Panc1 (cell line): ENCODE data around the gene INPP5A. TPM values are rescaled to one million over a fixed set of nuclear protein-coding genes. Genes with fewer than 3 reads are reported as not detected.

ENCODE experiments used
- ATAC-seq: fragments of 200-7000 bp; cut with Tn5 transposase; 2 replicates; pipeline ENCODE4 v1.9.1; 2020; ENCODE audit warnings: mild to moderate bottlenecking, moderate library complexity
- BruUV-seq: library from RNA; stranded (reverse); fragments of 400-500 nt; replicated peaks from 2 replicates; lab custom pipeline; 2021; lab: Mats Ljungman, UMichigan
- CTCF ChIA-PET: fragments of 300-600 bp; sonication (Branson Sonifier 250); formaldehyde crosslinking; loops from one replicate; lab custom pipeline; 2022; ENCODE audit warnings: antibody characterized with exemption; lab: Charles Lee
- POLR2A ChIA-PET: fragments of 300-600 bp; sonication (Branson Sonifier 250); formaldehyde crosslinking; loops from one replicate; lab custom pipeline; 2022; ENCODE audit warnings: antibody characterized with exemption; lab: Charles Lee
- DNase-seq: peaks from one replicate; pipeline ENCODE4 v3.0.0-alpha.2; 2010; ENCODE audit warnings: low read depth, low spot score
- H3K27ac ChIP-seq: 2 replicates; pipeline ENCODE4 v1.5.1; 2011; ENCODE audit warnings: mild to moderate bottlenecking, low read length, inconsistent platforms
- H3K27me3 ChIP-seq: fragments of 200-500 bp; sonication (Bioruptor generic); 2 replicates; pipeline ENCODE4 v1.6.0; 2014; ENCODE audit warnings: low read length, inconsistent platforms; ENCODE audit not compliant: control insufficient read depth, insufficient read depth
- H3K36me3 ChIP-seq: fragments of 200-500 bp; sonication (Bioruptor generic); 2 replicates; pipeline ENCODE4 v1.5.1; 2014; ENCODE audit warnings: inconsistent platforms, mild to moderate bottlenecking, low read length, moderate library complexity; ENCODE audit not compliant: control insufficient read depth, insufficient read depth
- H3K4me1 ChIP-seq: 2 replicates; pipeline ENCODE4 v1.5.1; 2011; ENCODE audit warnings: inconsistent platforms, mild to moderate bottlenecking, low read length, moderate library complexity; ENCODE audit not compliant: control insufficient read depth, insufficient read depth
- H3K4me3 ChIP-seq, 2 experiments: 2 replicates each; pipeline ENCODE4 v1.5.1; 2011 to 2012; ENCODE audit warnings: low read depth in 2 of 2, low read length in 2 of 2, mild to moderate bottlenecking in 2 of 2, inconsistent platforms in 1 of 2, moderate library complexity in 1 of 2
- H3K9me3 ChIP-seq: fragments of 200-500 bp; sonication (Bioruptor generic); 2 replicates; pipeline ENCODE4 v1.5.1; 2014; ENCODE audit warnings: low read depth, mild to moderate bottlenecking, inconsistent platforms, low read length, moderate library complexity; ENCODE audit not compliant: control insufficient read depth, insufficient read depth
- CTCF ChIP-seq: fragments of 450-650 bp; IDR thresholded peaks from 2 replicates; pipeline ENCODE4 v1.5.1; 2017; ENCODE audit warnings: mild to moderate bottlenecking
- POLR2AphosphoS5 ChIP-seq: IDR thresholded peaks from 2 replicates; pipeline ENCODE4 v1.6.1; 2012; ENCODE audit warnings: mild to moderate bottlenecking, low read depth, low read length, moderate library complexity
- REST ChIP-seq, 2 experiments: IDR thresholded peaks; 2 replicates each; pipeline ENCODE4 v1.6.1; 2011 to 2012; ENCODE audit warnings: low read depth in 2 of 2, control low read depth in 1 of 2, low read length in 1 of 2, mild to moderate bottlenecking in 1 of 2, moderate library complexity in 1 of 2; ENCODE audit not compliant: insufficient read depth in 1 of 2
- SIN3A ChIP-seq: IDR thresholded peaks from 2 replicates; pipeline ENCODE4 v1.6.1; 2012; ENCODE audit warnings: low read depth, mild to moderate bottlenecking, low read length, moderate library complexity, borderline replicate concordance; ENCODE audit not compliant: insufficient read depth
- TCF7L2 ChIP-seq: IDR thresholded peaks from 2 replicates; pipeline ENCODE4 v1.6.1; 2011; ENCODE audit warnings: mild to moderate bottlenecking, low read depth, low read length, inconsistent platforms
- in situ Hi-C: cut with HindIII; loops from 2 replicates; pipeline ENCODE4 v1.10.0; 2016; ENCODE audit warnings: low sequenced_read_pairs, low pct_unique_long_range_greater_than_20kb
- intact Hi-C: fragments of 100-400 bp; cut with micrococcal nuclease; formaldehyde crosslinking; loops from one replicate; pipeline ENCODE4 v1.10.0; 2022; ENCODE audit not compliant: unreplicated experiment
- total RNA-seq: library from RNA; stranded (reverse); gene quantifications from one replicate; pipeline ENCODE4 v1.2.1, GENCODE V29; 2021; ENCODE audit not compliant: unreplicated experiment

Gene INPP5A
- total RNA-seq, 1 experiment from 2014 or later: 60.0 TPM

GRCh38 chr10:132643709-132644526 lies 106.3 kb downstream of the INPP5A start:
- no peaks in the 10 kb centered on the region for H3K36me3 ChIP-seq
- H3K4me1 ChIP-seq: no peaks in the 10 kb centered on the region
- TF ChIP-seq SIN3A (no peak), TCF7L2 (no peak), POLR2AphosphoS5 (no peak), CTCF (no peak), REST (IDR thresholded peaks at IDR 0.05; ENCODE audit: insufficient read depth in 1 of 2, low read depth in 2 of 2, low read length in 1 of 2) (no peak)
- intact Hi-C loops (no loop called here), in situ Hi-C loops (no loop called here)
- H3K9me3 ChIP-seq: no peaks in the 10 kb centered on the region
- ChIA-PET POLR2A (no interaction called here), CTCF (interaction anchor here (0.5 kb wide), 1 partner anchor 8 kb away, joined by 4 read pairs; no protein-coding TSS in a partner anchor)
- BruUV-seq: no TSS peak
- H3K4me3 ChIP-seq: no peak overlapping the region
- H3K27ac ChIP-seq: no peak overlapping the region
- ATAC-seq (peak; percentile 58; the same call in 1 of the 2 replicates), DNase-seq (no peak)
- no peaks in the 10 kb centered on the region for H3K27me3 ChIP-seq

- TF ChIP-seq POLR2AphosphoS5: no peak
- TF ChIP-seq CTCF: no peak
- no peak for TF ChIP-seq REST (IDR thresholded peaks at IDR 0.05; ENCODE audit: insufficient read depth in 1 of 2, low read depth in 2 of 2, low read length in 1 of 2)
- TF ChIP-seq SIN3A: no peak
- TF ChIP-seq TCF7L2: no peak
- ChIA-PET CTCF (no interaction called here), POLR2A (no interaction called here)
- Histone ChIP-seq H3K36me3 (no peaks in the 10 kb centered on the region), H3K27me3 (no peaks in the 10 kb centered on the region), H3K9me3 (no peaks in the 10 kb centered on the region), H3K4me1 (no peaks in the 10 kb centered on the region), H3K4me3 (no peak overlapping the region), H3K27ac (no peak overlapping the region)
- in situ Hi-C loops (no loop called here), intact Hi-C loops (no loop called here)
- ATAC-seq (peak; percentile 27; the same call in 1 of the 2 replicates), DNase-seq (no peak)
- BruUV-seq: no TSS peak
Observed at GRCh38 chr10:132644527-132645246, 107.1 kb downstream of the INPP5A start.
